T follicular helper cell (primary cell): Measurements from ENCODE around the gene SLC30A3.

Source experiments
- DNase-seq: peaks from one replicate; pipeline ENCODE4 v3.0.0-alpha.2; 2020; ENCODE audit warnings: low read depth

SLC30A3 gene

GRCh38 chr2:27231921-27232320 is 30.9 kb downstream of the SLC30A3 start:
- no peak for DNase-seq

- no peak for DNase-seq
Measured at GRCh38 chr2:27227501-27227900, 35.3 kb downstream of the SLC30A3 start.

GRCh38 chr2:27225526-27225925 is 37.3 kb downstream of the SLC30A3 start:
- no peak for DNase-seq

- no peak for DNase-seq
Measured at GRCh38 chr2:27223416-27223815, 39.4 kb downstream of the SLC30A3 start.

GRCh38 chr2:27222407-27222806 is 40.4 kb downstream of the SLC30A3 start:
- no peak for DNase-seq

GRCh38 chr2:27221166-27221565 is 41.7 kb downstream of the SLC30A3 start:
- no peak for DNase-seq

- no peak for DNase-seq
Measured at GRCh38 chr2:27220091-27220490, 42.8 kb downstream of the SLC30A3 start.

- no peak for DNase-seq
Measured at GRCh38 chr2:27219091-27219490, 43.8 kb downstream of the SLC30A3 start.

- DNase-seq = no peak
Measured at GRCh38 chr2:27218614-27219013, 44.2 kb downstream of the SLC30A3 start.

- peak; percentile 78 for DNase-seq
Measured at GRCh38 chr2:27217173-27218121, 45.4 kb downstream of the SLC30A3 start, which contains the start of gene CAD. Gene CAD (plus strand): TSS chr2:27217369. CDS start chr2:27217552, 183 bp downstream.

- DNase-seq = no peak
Measured at GRCh38 chr2:27216416-27217137, 46.3 kb downstream of the SLC30A3 start.

GRCh38 chr2:27214941-27215340 is 47.9 kb downstream of the SLC30A3 start:
- no peak for DNase-seq

- DNase-seq = peak; percentile 64
Measured at GRCh38 chr2:27212626-27213471, 50.0 kb downstream of the SLC30A3 start.

- peak; percentile 81 for DNase-seq
Measured at GRCh38 chr2:27211943-27212625, 50.8 kb downstream of the SLC30A3 start, which contains the start of the genes ATRAID and SLC5A6. Gene ATRAID (plus strand): TSS chr2:27212041. CDS start chr2:27212369, 328 bp downstream. Gene SLC5A6 (minus strand): TSS chr2:27212268. CDS start chr2:27207650, 4,618 bp downstream.

GRCh38 chr2:27211241-27211942 is 51.5 kb downstream of the SLC30A3 start:
- no peak for DNase-seq

GRCh38 chr2:27209621-27210401 is 53.0 kb downstream of the SLC30A3 start:
- DNase-seq = no peak

- DNase-seq = no peak
Measured at GRCh38 chr2:27208486-27209050, 54.3 kb downstream of the SLC30A3 start.

- no peak for DNase-seq
Measured at GRCh38 chr2:27206346-27206745, 56.5 kb downstream of the SLC30A3 start.

- no peak for DNase-seq
Measured at GRCh38 chr2:27205206-27205605, 57.6 kb downstream of the SLC30A3 start.
